ENCODE results near the gene PDE4D.

- TF ChIP-seq POLR2AphosphoS5 (IDR thresholded peaks at IDR 0.05; ENCODE audit: low read depth, low read length) (no peak), POLR2A (IDR thresholded peaks at IDR 0.05; ENCODE audit: low read depth, low read length) (no peak), POU2F2 (IDR thresholded peaks at IDR 0.05; ENCODE audit: low read depth, low read length) (no peak), TAF1 (IDR thresholded peaks at IDR 0.05; ENCODE audit: low read depth, low read length) (no peak), SPI1 (IDR thresholded peaks at IDR 0.05; ENCODE audit: low read depth, low read length) (no peak)
Observed at GRCh38 chr5:59845730-59846129, 47.8 kb downstream of the PDE4D start.
